ENCODE measurements around the gene DPY19L3. TPM values are rescaled to one million over a fixed set of nuclear protein-coding genes. Genes with fewer than 3 reads are reported as not detected.

Gene DPY19L3
- total RNA-seq, 1 donor from 2014 or later: 83.1 TPM

DNA sequence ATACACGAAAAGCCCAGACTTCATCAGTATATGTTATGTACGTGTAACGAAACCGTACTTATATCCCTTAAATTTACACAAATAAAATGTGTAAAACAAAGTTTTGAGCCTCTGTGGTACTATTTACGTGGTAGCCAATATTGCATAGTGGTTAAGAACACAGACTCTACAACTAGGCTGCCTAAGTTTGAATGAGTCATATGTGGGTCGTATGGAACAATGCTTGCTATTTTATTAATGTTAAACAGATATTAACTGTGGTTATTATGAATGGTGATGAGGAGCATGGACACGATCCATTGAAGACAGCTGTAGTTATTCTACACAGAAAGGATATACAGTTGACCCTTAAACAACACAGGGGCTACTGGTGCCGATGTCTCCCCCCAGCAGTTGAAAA lies 42.5 kb downstream of the DPY19L3 start:
- H3K9ac ChIP-seq: no peak overlapping the region
- Mint-ChIP-seq H3K36me3 (peaks cover 23% of the 10 kb centered on the region), H3K4me1 (no peaks in the 10 kb centered on the region), H3K9me3 (no peaks in the 10 kb centered on the region), H3K4me3 (no peak overlapping the region), H3K27me3 (ENCODE audit: insufficient read depth, low read depth) (no peaks in the 10 kb centered on the region), H3K27ac (no peak overlapping the region)
- no peak overlapping the region for H3K27ac ChIP-seq
- H3K4me3 ChIP-seq: no peak overlapping the region
- H3K9me3 ChIP-seq (ENCODE audit: low read depth): no peaks in the 10 kb centered on the region
- no peak overlapping the region for H3K4me2 ChIP-seq
- DNase-seq (ENCODE audit: low spot score): no peak
- no peaks in the 10 kb centered on the region for H3F3A ChIP-seq (ENCODE audit: low read depth)
- H3K79me2 ChIP-seq (ENCODE audit: low read depth): no peaks in the 10 kb centered on the region
- H3K4me1 ChIP-seq: no peaks in the 10 kb centered on the region
- TF ChIP-seq, protein P1, sequence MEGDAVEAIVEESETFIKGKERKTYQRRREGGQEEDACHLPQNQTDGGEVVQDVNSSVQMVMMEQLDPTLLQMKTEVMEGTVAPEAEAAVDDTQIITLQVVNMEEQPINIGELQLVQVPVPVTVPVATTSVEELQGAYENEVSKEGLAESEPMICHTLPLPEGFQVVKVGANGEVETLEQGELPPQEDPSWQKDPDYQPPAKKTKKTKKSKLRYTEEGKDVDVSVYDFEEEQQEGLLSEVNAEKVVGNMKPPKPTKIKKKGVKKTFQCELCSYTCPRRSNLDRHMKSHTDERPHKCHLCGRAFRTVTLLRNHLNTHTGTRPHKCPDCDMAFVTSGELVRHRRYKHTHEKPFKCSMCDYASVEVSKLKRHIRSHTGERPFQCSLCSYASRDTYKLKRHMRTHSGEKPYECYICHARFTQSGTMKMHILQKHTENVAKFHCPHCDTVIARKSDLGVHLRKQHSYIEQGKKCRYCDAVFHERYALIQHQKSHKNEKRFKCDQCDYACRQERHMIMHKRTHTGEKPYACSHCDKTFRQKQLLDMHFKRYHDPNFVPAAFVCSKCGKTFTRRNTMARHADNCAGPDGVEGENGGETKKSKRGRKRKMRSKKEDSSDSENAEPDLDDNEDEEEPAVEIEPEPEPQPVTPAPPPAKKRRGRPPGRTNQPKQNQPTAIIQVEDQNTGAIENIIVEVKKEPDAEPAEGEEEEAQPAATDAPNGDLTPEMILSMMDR (IDR thresholded peaks at IDR 0.05): no peak
- no peak for TF ChIP-seq EZH2phosphoT487 (IDR thresholded peaks at IDR 0.05)
- no peak for TF ChIP-seq EZH2 (IDR thresholded peaks at IDR 0.05)
- peaks cover 16% of the 10 kb centered on the region for H3K36me3 ChIP-seq
- no peaks in the 10 kb centered on the region for H3K27me3 ChIP-seq
- no peaks in the 10 kb centered on the region for H4K20me1 ChIP-seq (ENCODE audit: low read depth)
- H2AFZ ChIP-seq (replicated peaks): no peak overlapping the region

DNA sequence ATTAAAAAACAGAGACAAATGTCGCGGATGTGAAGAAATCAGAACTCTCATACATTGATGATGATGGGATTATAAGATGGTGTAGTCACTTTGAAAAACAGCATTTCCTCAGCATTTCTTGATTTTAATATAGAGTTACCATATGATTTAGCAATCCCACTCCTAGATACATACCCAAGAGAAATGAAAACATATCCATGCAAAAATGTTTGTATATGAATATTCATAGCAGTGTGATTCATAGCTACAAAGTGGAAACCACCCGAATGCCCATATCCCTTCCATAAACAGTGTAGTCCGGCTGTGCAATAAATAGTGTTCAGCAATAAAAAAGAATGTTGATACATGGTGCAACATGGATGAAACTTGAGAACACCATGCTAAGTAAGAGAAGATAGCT lies 44.6 kb downstream of the DPY19L3 start:
- H3F3A ChIP-seq (ENCODE audit: low read depth): no peaks in the 10 kb centered on the region
- H4K20me1 ChIP-seq (ENCODE audit: low read depth): no peaks in the 10 kb centered on the region
- no peaks in the 10 kb centered on the region for H3K9me3 ChIP-seq (ENCODE audit: low read depth)
- H3K4me2 ChIP-seq: no peak overlapping the region
- H3K27ac ChIP-seq: no peak overlapping the region
- Mint-ChIP-seq H3K27ac (no peak overlapping the region), H3K27me3 (ENCODE audit: insufficient read depth, low read depth) (no peaks in the 10 kb centered on the region), H3K4me3 (no peak overlapping the region), H3K9me3 (no peaks in the 10 kb centered on the region), H3K36me3 (peaks cover 19% of the 10 kb centered on the region), H3K4me1 (no peaks in the 10 kb centered on the region)
- H3K4me3 ChIP-seq: no peak overlapping the region
- DNase-seq (ENCODE audit: low spot score): no peak
- TF ChIP-seq EZH2phosphoT487 (IDR thresholded peaks at IDR 0.05) (no peak), EZH2 (IDR thresholded peaks at IDR 0.05) (no peak)
- TF ChIP-seq, protein P1 (IDR thresholded peaks at IDR 0.05): no peak
- H3K36me3 ChIP-seq: peaks cover 22% of the 10 kb centered on the region
- H3K9ac ChIP-seq: no peak overlapping the region
- no peaks in the 10 kb centered on the region for H3K27me3 ChIP-seq
- no peak overlapping the region for H2AFZ ChIP-seq (replicated peaks)
- no peaks in the 10 kb centered on the region for H3K79me2 ChIP-seq (ENCODE audit: low read depth)
- no peaks in the 10 kb centered on the region for H3K4me1 ChIP-seq

DNA sequence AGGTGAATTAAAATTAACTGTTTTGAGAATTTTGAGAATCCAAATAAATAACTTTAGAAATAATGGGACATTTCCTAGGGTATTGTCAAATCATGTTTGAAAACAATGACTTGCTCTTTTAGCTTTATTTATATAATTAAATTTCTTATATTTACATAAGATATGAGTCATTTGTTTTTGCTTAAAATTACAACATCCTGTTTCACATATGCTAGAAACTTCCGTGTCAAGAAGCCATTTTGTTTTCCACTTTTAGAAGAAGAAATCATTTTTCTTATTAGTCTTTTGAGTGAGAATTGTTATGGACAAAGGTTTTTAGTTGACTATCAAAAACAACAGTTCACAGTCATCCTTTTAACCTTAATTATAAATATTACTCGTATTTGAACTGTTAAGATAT lies 48.2 kb downstream of the DPY19L3 start:
- Mint-ChIP-seq H3K36me3 (peaks cover 10% of the 10 kb centered on the region), H3K4me3 (no peak overlapping the region)

More for the DNA sequence above, 48.2 kb downstream of the DPY19L3 start:
- H3K9me3 ChIP-seq (ENCODE audit: low read depth): no peaks in the 10 kb centered on the region
- Mint-ChIP-seq H3K9me3 (no peaks in the 10 kb centered on the region), H3K27me3 (ENCODE audit: insufficient read depth, low read depth) (no peaks in the 10 kb centered on the region), H3K27ac (no peak overlapping the region), H3K4me1 (no peaks in the 10 kb centered on the region)
- H2AFZ ChIP-seq (replicated peaks): no peak overlapping the region
- H3K79me2 ChIP-seq (ENCODE audit: low read depth): no peaks in the 10 kb centered on the region
- H3K4me3 ChIP-seq: no peak overlapping the region
- H3K9ac ChIP-seq: no peak overlapping the region
- no peaks in the 10 kb centered on the region for H3K27me3 ChIP-seq
- no peaks in the 10 kb centered on the region for H3F3A ChIP-seq (ENCODE audit: low read depth)
- peaks cover 20% of the 10 kb centered on the region for H3K36me3 ChIP-seq
- TF ChIP-seq EZH2 (IDR thresholded peaks at IDR 0.05) (no peak), EZH2phosphoT487 (IDR thresholded peaks at IDR 0.05) (no peak)
- TF ChIP-seq, protein P1 (IDR thresholded peaks at IDR 0.05): no peak
- no peaks in the 10 kb centered on the region for H4K20me1 ChIP-seq (ENCODE audit: low read depth)
- no peak overlapping the region for H3K27ac ChIP-seq
- no peak for DNase-seq (ENCODE audit: low spot score)
- no peak overlapping the region for H3K4me2 ChIP-seq
- no peaks in the 10 kb centered on the region for H3K4me1 ChIP-seq

Data from neural progenitor cell (in vitro differentiated cells).